Inflammatory macrophage treated with lipopolysaccharide for 1 hour (primary cell): ENCODE data around the gene MCCC2.
"Not testable (repeated sequence)": the region's sequence is repeated elsewhere in the genome, so short reads cannot be mapped to it uniquely, and the experiment has no call there.

ENCODE experiments used
- DNase-seq, 2 donors: peaks; one replicate each; pipeline ENCODE4 v3.0.0-alpha.2; 2020 to 2022

The MCCC2 gene

GRCh38 chr5:71664615-71665014 is 77.5 kb downstream of the MCCC2 start:
- DNase-seq: not testable (repeated sequence)

DNA sequence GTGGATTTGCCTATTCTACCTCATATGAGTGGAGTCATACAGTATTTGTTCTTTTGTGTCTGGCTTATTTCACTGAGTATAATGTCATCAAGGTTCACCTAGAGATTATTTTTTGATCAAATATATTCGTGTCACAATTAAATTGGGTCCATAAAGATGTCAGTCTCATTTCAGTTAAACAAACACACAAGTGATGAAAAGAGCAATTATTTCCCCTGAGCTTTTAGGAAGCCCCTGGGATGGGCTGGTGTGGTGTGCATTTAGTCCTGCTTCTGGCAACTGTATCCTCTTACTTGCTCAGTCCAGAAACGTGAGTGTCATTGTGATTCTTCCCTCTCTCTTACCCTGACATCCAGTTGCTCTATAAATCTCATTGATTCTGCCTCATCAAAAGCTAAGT is 79.2 kb downstream of the MCCC2 start:
- no peak for DNase-seq

DNA sequence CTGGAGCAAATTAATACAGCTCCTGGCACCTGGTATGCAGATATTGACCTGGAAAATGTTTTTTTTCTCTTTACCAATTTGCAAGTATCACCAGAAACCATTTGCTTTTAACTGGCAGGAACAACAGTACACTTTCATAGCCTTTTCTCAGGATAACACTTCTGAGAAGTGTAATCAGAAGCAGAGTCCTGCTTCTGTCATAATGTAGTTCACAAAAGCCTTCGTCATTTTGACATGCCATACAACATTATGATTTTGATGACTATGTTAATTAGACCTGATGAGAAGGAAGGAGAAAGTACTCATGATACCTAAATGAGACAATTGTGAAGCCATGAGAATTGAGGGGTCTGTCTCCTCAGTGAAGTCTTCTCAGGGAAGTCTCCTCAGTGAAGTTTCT is 90.8 kb downstream of the MCCC2 start:
- no peak for DNase-seq

- no peak for DNase-seq
Observed at GRCh38 chr5:71679714-71680113, 92.6 kb downstream of the MCCC2 start.

DNA sequence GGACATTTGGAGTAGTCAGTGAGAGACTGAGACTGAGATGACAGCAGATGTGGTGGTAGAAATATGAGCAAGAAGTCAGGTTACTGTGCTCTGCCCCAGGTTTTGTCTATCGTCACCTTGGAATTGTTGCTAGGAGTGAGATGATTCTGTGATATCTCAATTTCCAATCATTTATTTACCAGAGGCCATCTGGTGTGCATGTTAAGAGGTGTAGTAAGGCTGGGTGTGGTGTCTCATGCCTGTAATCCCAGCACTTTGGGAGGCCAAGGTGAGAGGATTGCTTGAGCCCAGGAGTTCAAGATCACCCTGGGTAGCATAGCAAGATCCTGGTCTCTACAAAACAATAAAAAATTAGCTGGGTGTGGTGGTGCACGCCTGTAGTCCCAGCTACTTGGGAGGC is 93.4 kb downstream of the MCCC2 start:
- DNase-seq: no peak

DNA sequence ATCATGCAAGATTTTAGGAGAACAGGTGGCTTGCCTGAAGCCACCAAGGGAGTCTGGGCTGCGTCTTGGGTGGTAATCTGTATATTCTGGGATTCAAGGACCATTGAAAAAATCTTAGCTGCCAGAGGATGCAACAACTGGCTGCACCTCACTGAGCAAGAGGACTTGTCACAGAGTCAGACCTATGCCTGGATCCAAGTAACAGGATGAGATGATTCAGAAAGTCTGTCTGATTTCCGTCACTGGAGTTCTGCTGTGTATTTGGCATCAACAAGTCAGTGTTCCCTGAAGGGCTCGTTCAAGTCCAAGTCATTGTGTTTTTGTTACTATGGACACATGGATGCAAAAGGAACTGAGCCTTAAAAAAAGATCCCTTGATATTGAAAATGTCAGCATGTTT is 94.2 kb downstream of the MCCC2 start:
- DNase-seq: no peak

DNA sequence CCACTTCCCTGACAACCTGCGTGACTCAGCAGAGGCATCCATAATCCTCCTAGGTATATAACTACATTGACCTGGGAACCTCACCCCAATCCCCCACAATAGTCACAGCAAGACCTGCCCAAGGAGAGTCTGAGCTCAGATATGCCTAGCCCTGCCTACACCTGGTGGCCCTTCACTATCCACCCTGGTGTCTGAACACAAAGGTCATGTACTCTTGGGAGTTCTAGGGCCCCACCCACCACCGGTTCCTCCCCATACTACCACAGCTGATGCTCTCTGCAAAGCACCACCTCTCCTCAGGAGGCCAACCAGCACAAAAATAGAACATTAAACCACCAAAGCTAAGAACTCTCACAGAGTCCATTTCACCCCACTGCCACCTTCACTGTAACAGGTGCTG is 97.2 kb downstream of the MCCC2 start:
- no peak for DNase-seq

DNA sequence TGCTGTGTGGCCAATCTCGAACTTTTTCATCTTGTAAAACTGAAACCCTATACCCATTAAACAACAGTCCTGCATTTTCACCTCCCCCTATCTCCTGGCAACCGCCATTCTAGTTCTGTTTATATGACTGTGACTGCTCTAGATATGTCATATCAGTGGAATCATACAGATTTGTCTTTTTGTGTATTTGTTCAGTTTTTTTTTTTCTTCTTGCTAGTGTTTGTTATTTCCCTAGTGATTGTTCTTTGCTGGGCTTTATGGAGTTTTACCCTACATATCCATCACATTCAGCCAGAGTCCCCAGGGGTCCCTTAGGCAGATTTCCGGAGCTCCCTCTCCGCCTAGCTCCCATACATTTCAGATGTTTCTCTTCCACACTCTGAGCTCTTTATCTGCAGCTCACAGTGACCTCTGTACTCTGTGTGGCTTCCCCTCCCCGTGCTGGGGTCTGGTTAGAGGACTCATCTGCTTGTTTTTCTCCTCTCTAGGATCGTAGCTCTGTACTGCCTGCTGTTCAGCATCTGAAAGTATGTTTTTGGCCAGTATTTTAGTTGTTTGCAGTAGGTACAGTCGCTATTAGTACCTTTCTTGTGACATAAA is 106.8 kb downstream of the MCCC2 start:
- DNase-seq: no peak

DNA sequence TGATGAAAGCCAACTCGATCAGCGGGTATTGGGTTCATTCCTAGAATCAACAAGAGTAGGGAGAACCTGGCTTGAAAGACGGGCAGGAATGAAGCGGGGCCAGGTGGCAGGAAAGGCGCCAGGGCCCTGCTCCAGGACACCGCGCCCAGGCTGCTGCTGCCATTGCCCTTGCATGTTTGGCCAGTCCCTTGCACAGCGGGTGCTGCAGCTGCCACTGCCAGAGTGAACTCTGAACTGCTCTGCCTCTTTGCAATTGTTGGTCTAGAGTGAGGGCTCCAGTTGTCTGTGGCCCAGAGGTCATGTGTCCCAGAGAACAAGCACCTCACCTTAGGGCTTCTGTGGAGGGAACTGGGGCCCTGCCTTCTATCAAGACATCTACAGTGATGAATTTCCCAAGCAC is 107.9 kb downstream of the MCCC2 start:
- DNase-seq: no peak

- no peak for DNase-seq
Observed at GRCh38 chr5:71695595-71695994, 108.5 kb downstream of the MCCC2 start.

DNA sequence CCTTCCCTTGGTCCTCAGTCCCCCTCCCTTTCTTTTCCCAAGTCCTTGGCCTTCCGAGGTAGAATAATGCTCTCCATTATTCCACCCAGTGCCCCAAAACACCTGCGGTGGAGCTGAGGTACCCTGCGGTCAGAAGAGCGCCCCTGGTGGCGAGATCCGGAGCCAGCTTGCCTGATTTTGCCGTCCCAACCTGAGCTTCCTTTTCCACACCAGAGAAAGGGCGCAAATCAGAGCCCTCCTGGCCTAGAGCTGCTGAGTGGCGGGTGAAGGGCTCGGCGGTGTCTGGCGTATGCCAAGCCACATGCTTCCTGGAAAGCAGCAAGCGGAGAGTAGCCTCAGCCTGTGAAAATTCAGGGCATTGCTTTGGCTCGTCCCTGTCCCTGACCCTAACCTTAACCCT is 110.8 kb downstream of the MCCC2 start:
- DNase-seq: no peak

DNA sequence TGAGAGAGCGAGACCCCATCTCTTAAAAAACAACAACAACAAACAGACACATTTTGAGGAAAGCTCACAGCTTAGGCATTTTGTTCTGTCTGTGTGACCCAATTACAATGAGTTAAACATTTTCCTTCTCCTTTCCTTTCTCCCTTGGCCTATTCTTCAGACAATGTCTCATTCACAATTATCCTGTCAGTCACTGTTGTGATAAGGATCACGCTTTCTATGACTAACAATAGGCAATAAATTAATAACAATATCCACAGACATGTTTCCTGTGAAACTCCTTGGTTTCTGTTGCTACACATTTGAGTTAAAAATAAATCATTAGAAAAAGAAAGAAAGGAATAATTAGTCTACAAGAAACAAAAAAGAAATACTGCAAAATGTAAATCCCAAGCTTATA is 112.1 kb downstream of the MCCC2 start:
- DNase-seq: no peak

- DNase-seq: no peak
Observed at GRCh38 chr5:71699751-71700150, 112.6 kb downstream of the MCCC2 start.

DNA sequence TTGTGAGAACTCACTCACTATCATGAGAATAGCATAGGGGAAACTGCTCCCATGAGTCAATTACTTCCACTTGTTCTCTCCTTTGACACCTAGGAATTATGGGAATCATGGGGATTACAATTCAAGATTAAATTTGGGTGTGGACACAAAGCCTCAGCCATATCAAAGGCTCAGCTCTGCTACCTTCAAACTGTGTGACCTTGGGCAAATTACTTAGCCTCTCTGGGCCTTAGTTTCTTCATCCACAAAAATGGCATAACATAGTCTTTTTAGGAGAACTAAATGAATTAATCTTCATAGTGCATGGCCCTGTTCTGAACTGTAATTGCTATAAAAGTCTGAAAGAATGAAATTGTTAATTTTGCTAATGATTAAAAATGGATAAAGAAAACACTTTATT is 113.7 kb downstream of the MCCC2 start:
- no peak for DNase-seq

DNA sequence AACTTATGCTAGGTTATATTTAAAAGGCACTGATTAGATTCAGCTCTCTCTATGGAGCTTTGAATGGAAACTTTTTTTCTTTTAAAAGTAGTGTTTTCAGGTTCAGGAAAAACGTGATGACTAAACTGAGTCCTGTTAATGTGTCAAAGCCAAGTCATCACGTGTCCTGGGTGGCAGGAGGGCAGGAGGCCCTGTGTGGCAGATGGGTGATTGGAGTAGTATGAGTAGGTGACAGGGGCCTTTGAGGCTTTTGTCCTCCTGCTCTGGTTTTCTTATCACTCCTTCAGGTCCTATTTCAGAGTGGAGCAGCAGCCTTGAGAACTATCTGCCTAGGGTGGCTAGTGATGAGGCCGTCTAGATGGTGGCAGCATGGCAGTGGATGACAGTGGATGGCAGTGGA is 114.3 kb downstream of the MCCC2 start:
- no peak for DNase-seq

GRCh38 chr5:71703941-71704340 is 116.8 kb downstream of the MCCC2 start:
- no peak for DNase-seq

GRCh38 chr5:71705421-71705820 is 118.3 kb downstream of the MCCC2 start:
- DNase-seq: no peak

DNA sequence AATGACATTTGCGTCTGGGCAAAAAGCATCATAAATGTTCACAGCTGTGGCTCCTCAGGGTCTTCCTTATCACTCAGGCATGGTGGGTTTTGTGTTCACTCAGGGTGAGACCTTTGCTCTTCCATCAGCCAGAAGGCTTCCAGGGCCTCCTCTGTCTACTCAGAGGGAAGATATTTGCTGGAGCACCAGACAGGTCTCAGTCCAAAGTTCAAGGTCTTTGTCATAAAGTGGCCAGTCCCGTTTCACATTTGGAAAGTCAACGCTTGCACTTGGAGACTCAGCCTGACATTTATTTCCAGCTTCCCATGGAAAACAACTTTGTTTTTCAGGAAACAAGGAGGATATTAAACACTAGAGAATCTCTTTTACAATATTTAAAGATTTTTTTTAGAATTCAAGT is 119.8 kb downstream of the MCCC2 start:
- DNase-seq: no peak
